ENCODE measurements around the gene RNF167. TPM values are rescaled to one million over a fixed set of nuclear protein-coding genes. Genes with fewer than 3 reads are reported as not detected.

The RNF167 gene
- total and polyA plus RNA-seq, 2 donors (not counting 3 experiments of a cell fraction or from before 2014, with no cell fraction given) = 60.2 to 87.6 TPM

GRCh38 chr17:4945944-4946280, 5.8 kb downstream of the RNF167 start:
- ChIA-PET POLR2A (interaction anchor here (1.7 kb wide), 1 partner anchor 21 kb away, joined by 5 read pairs; the partner anchor contains the start of gene SPAG7), CTCF (interaction anchor here (0.9 to 2.0 kb wide), 3 partner anchors 21 to 42 kb away, joined by 3 to 8 read pairs (median 4); partner anchors contain the start of genes CAMTA2 and SPAG7)
- no peak for DNase-seq (ENCODE audit: low read depth, low spot score)
- BruUV-seq (replicated peaks) = no TSS peak
- H3K9me1 ChIP-seq (replicated peaks; ENCODE audit: control insufficient read depth, extremely low read depth, insufficient read depth, low read length) = no peaks in the 10 kb centered on the region
- TF ChIP-seq, protein P1, sequence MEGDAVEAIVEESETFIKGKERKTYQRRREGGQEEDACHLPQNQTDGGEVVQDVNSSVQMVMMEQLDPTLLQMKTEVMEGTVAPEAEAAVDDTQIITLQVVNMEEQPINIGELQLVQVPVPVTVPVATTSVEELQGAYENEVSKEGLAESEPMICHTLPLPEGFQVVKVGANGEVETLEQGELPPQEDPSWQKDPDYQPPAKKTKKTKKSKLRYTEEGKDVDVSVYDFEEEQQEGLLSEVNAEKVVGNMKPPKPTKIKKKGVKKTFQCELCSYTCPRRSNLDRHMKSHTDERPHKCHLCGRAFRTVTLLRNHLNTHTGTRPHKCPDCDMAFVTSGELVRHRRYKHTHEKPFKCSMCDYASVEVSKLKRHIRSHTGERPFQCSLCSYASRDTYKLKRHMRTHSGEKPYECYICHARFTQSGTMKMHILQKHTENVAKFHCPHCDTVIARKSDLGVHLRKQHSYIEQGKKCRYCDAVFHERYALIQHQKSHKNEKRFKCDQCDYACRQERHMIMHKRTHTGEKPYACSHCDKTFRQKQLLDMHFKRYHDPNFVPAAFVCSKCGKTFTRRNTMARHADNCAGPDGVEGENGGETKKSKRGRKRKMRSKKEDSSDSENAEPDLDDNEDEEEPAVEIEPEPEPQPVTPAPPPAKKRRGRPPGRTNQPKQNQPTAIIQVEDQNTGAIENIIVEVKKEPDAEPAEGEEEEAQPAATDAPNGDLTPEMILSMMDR (IDR thresholded peaks at IDR 0.05; ENCODE audit: extremely low read depth in 1 of 2, insufficient read depth in 1 of 2, low read depth in 1 of 2, low read length in 2 of 2) = no peak
- TF ChIP-seq EZH2 (IDR thresholded peaks at IDR 0.05; ENCODE audit: borderline replicate concordance, low read depth, low read length, severe bottlenecking) = no peak
- TF ChIP-seq POLR2AphosphoS5 (IDR thresholded peaks at IDR 0.05; ENCODE audit: insufficient read depth, low read depth, low read length) = no peak
- no peak for TF ChIP-seq FOS (IDR thresholded peaks at IDR 0.05; ENCODE audit: borderline replicate concordance, insufficient read depth, low read length)
- TF ChIP-seq JUN (IDR thresholded peaks at IDR 0.05; ENCODE audit: borderline replicate concordance, insufficient read depth, insufficient read length, low read depth) = no peak
- no peak for TF ChIP-seq MAX (IDR thresholded peaks at IDR 0.05; ENCODE audit: insufficient read depth, insufficient read length)
- no peak for TF ChIP-seq POLR2A (IDR thresholded peaks at IDR 0.05; ENCODE audit: low read depth, low read length)
- TF ChIP-seq MYC (IDR thresholded peaks at IDR 0.05; ENCODE audit: low read depth, low read length) = no peak
- no peak for TF ChIP-seq GATA2 (IDR thresholded peaks at IDR 0.05; ENCODE audit: insufficient read depth, insufficient read length, low read depth, low read length)
- no peak overlapping the region for H2AFZ ChIP-seq (ENCODE audit: low read depth, low read length)
- no peaks in the 10 kb centered on the region for H4K20me1 ChIP-seq (replicated peaks; ENCODE audit: control insufficient read depth, extremely low read depth, insufficient read depth, low read length)
- peaks cover 13 to 28% of the 10 kb centered on the region in 2 experiments for H3K36me3 ChIP-seq (ENCODE audit: control insufficient read depth in 2 of 2, extremely low read depth in 1 of 2, insufficient read depth in 2 of 2, low read length in 2 of 2)
- no peaks in the 10 kb centered on the region for H3K27me3 ChIP-seq (ENCODE audit: control insufficient read depth in 2 of 2, insufficient read depth in 2 of 2, low read length in 2 of 2)
- H3K9ac ChIP-seq (replicated peaks; ENCODE audit: extremely low read depth, insufficient read depth, low read length) = peak overlapping the region; percentile 7
- H3K27ac ChIP-seq (ENCODE audit: insufficient read depth, low read depth, low read length) = no peak overlapping the region
- peak overlapping the region in 2 of 3 experiments; percentile 4 to 86 for H3K4me3 ChIP-seq (replicated peaks in 1 of 3; ENCODE audit: insufficient read depth in 1 of 3, low read depth in 1 of 3, low read length in 3 of 3)
- H3K79me2 ChIP-seq (ENCODE audit: control insufficient read depth, insufficient read depth, low read length) = peaks cover 73% of the 10 kb centered on the region
- H3K4me2 ChIP-seq (ENCODE audit: insufficient read depth, low read length) = peak overlapping the region; percentile 93
- FAIRE-seq = peak; percentile 35
- no peaks in the 10 kb centered on the region for H3K9me3 ChIP-seq (replicated peaks; ENCODE audit: control insufficient read depth, insufficient read depth, low read length)
- intact Hi-C loops (cut with micrococcal nuclease) = loop anchor here (1.0 kb wide), 1 partner anchor 40 kb away; no protein-coding TSS in a partner anchor
- dilution Hi-C loops (cut with MboI; ENCODE audit: extremely low pct_ligation_motif_present, low sequenced_read_pairs) = no loop called here
- H3K4me1 ChIP-seq (ENCODE audit: control insufficient read depth, extremely low read depth, insufficient read depth, low read length) = peaks cover 35% of the 10 kb centered on the region

All from endothelial cell of umbilical vein (primary cell).